ENCODE results near the gene RTRAF.

GRCh38 chr14:52054678-52055077 is 65.3 kb downstream of the RTRAF start:
- TF ChIP-seq CTCF (conservative IDR thresholded peaks at IDR 0.05) (no peak), EZH2 (IDR thresholded peaks at IDR 0.05; ENCODE audit: low read depth) (no peak)

Data from PC-9 (cell line).